GM15510 (cell line): ENCODE measurements around the gene BSCL2.

ENCODE experiments used
- POLR2A ChIP-seq: IDR thresholded peaks from 3 replicates; pipeline ENCODE4 v1.6.1; 2011; ENCODE audit warnings: borderline replicate concordance; ENCODE audit not compliant: insufficient read length; ENCODE audit errors: extremely low read depth

Gene BSCL2

GRCh38 chr11:62726156-62726914, 19.1 kb upstream of the BSCL2 start:
- TF ChIP-seq POLR2A: no peak

GRCh38 chr11:62725646-62726045, 18.4 kb upstream of the BSCL2 start:
- no peak for TF ChIP-seq POLR2A

GRCh38 chr11:62724171-62724570, 16.9 kb upstream of the BSCL2 start:
- no peak for TF ChIP-seq POLR2A

- TF ChIP-seq POLR2A: no peak
Measured at GRCh38 chr11:62721994-62722393, 14.8 kb upstream of the BSCL2 start.

GRCh38 chr11:62719302-62719978, 12.2 kb upstream of the BSCL2 start:
- no peak for TF ChIP-seq POLR2A

- no peak for TF ChIP-seq POLR2A
Measured at GRCh38 chr11:62716816-62717215, 9.6 kb upstream of the BSCL2 start.

- TF ChIP-seq POLR2A: no peak
Measured at GRCh38 chr11:62716206-62716605, 9.0 kb upstream of the BSCL2 start.

GRCh38 chr11:62715150-62716130, 8.2 kb upstream of the BSCL2 start:
- no peak for TF ChIP-seq POLR2A

GRCh38 chr11:62713343-62713742, 6.1 kb upstream of the BSCL2 start:
- TF ChIP-seq POLR2A: no peak

- TF ChIP-seq POLR2A: no peak
Measured at GRCh38 chr11:62712861-62713260, 5.6 kb upstream of the BSCL2 start.

- no peak for TF ChIP-seq POLR2A
Measured at GRCh38 chr11:62712276-62712812, 5.1 kb upstream of the BSCL2 start.

- no peak for TF ChIP-seq POLR2A
Measured at GRCh38 chr11:62710001-62710345, 2.7 kb upstream of the BSCL2 start.

GRCh38 chr11:62709247-62710000, 2.2 kb upstream of the BSCL2 start:
- peak; percentile 67 for TF ChIP-seq POLR2A

- no peak for TF ChIP-seq POLR2A
Measured at GRCh38 chr11:62708793-62709192, 1.6 kb upstream of the BSCL2 start.
